Activated CD4-positive, alpha-beta T cell treated with anti-CD3 and anti-CD28 coated beads, Interleukin-2, amount 50 U/mL, for 4 hours (primary cell): Measurements from ENCODE around the gene LGR4.

ENCODE experiments used
- DNase-seq, 2 experiments: peaks; one replicate each; pipeline ENCODE4 v3.0.0-alpha.2; 2020

LGR4 gene

GRCh38 chr11:27397624-27398399 lies 74.8 kb downstream of the LGR4 start:
- no peak for DNase-seq

DNA sequence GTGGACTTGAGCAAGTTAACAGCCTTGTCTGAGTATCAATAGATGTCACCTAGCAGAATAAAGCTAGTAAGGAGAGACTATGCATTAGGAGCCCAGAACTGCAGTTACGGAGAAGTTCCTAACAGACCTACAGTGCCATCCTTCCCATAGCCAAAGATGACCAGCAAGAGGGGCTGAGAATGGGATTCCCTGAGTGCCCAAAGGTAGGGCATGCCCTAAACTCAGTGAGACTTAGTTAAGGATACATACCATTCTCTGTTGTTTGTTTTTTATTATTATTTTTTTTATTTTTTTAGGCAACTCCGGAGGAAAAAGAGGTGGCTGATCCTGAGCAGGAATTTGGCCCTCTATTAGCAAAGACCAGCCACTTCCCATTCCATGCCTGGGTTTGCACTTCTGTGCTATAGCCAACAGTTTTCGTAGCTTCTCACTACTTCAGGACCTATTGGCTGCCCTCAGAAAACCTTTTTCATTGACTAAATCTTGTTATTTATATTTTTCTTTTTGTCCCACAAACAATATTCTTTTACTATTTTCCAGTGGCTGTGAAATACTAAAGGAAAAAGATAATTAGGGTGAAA lies 76.2 kb downstream of the LGR4 start:
- no peak for DNase-seq

- DNase-seq, result no peak
Observed at GRCh38 chr11:27395556-27396258, 76.9 kb downstream of the LGR4 start.

DNA sequence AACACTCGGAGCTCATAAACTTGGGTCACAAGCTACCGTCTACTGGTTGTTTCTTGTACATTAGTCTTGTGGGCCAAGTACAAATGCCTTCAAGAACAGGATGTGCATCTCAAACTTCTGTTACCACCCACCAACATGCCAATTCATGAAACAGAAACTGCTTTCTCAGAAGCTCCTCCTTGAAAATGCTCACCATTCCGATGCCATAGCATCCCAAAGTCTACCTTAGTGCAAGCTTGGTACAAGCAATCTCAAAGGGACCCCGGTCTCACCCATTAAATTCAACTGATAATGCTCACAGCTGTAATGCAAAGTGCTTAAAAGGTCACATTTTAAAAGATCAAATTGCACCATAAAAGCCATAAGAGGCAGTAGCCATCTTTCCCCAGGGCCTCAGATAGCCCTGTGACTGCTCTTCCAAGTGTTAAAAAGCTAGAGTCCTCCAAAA lies 77.8 kb downstream of the LGR4 start:
- no peak for DNase-seq

DNA sequence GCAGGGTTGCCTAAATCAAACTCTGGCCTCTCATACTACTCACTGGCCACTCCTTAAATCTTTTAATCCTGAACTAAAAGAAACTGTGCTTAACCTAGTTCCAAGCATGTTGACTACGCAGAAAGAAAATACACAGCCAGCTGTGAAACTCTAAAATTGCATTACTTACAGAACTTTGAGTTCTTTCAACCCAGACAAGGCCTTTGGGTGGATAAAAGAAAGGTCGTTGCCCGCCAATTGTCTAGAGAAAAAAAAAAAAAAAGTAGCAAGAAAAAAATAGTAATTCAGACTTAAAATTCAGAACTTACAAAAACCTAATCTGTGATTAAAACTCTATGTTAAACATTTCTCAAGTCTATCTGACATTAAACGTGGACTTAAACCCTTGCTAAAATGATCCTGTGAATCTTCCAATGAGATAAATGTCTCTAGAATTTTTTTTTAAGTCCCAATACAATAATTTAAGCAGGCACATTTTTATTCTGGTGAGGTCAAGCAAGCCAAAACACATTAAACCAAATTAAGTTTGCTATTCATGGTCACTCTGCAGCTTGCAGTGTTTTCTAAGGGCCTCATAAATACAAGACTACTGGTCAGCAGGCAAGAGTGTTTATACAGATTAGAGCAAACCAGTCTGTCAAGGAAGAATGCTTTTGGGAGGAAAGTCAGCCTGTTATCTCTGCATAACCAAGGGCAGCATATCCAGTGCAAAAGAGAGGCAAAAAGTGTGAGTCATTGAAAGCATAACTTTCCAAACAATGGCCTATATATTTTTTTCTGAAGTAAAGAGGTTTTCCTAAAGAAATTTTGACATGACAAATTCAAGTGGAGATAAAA lies 80.1 kb downstream of the LGR4 start:
- DNase-seq, result no peak

DNA sequence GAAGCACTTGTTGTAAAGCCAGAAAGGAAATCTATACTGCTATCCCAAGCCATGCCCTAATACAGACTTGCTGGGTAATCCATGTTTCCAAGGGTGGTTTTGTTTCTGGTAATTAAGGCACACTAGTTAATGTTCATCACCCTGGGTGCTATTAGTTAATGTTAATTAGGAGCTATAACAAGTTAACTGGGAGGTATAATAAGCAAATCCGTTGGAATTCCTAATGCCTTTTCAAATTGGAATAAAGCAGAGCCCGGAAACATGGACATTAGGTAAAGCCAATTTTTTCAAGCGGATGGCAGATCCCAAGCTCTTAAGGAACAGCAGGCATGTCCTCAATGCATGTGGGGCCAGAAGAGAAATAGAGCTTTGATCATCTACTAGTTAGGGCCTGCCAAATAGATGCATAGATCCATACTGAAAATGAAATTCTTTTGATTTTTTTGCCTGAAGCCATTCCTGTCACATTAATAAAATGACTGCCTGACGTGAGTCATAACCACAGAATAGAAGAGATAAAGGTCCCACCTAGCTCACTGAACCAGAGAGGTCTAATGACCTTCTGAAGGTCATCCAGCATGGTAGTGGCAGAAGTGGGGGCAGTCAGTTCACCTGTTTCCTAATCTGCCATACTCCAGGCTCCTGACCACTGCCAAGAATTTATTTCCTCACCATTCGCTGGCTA lies 81.1 kb downstream of the LGR4 start:
- DNase-seq, result no peak

- DNase-seq, result no peak
Observed at GRCh38 chr11:27390318-27391295, 82.0 kb downstream of the LGR4 start.

DNA sequence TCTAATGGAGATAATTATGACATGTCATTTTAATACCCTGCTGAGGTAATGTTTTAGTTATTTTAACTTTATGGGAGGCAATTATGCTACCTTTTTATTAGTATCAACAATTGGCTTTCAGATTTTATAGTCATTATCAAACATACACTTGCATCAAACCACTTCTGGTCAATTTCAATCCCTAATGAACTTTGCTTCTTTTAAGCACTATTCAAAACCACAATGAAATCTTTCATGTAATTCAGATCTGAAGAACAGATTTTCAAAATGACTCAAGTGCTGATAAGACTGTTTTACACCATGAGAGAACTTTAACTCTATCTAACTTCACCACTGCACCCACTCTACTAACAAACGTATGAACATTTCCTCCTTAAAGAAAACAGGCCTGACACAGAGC lies 83.7 kb downstream of the LGR4 start:
- DNase-seq, result no peak

GRCh38 chr11:27388001-27388400 lies 84.6 kb downstream of the LGR4 start:
- no peak for DNase-seq

GRCh38 chr11:27387362-27387761 lies 85.2 kb downstream of the LGR4 start:
- DNase-seq, result no peak

- DNase-seq, result no peak
Observed at GRCh38 chr11:27386181-27386845, 86.3 kb downstream of the LGR4 start.

GRCh38 chr11:27385245-27385644 lies 87.3 kb downstream of the LGR4 start:
- no peak for DNase-seq

- DNase-seq, result no peak
Observed at GRCh38 chr11:27384227-27384626, 88.4 kb downstream of the LGR4 start.

- no peak for DNase-seq
Observed at GRCh38 chr11:27383645-27384044, 88.9 kb downstream of the LGR4 start.

- no peak for DNase-seq
Observed at GRCh38 chr11:27381238-27381666, 91.3 kb downstream of the LGR4 start.

GRCh38 chr11:27380771-27381170 lies 91.8 kb downstream of the LGR4 start:
- no peak for DNase-seq

GRCh38 chr11:27379449-27379848 lies 93.1 kb downstream of the LGR4 start:
- no peak for DNase-seq

DNA sequence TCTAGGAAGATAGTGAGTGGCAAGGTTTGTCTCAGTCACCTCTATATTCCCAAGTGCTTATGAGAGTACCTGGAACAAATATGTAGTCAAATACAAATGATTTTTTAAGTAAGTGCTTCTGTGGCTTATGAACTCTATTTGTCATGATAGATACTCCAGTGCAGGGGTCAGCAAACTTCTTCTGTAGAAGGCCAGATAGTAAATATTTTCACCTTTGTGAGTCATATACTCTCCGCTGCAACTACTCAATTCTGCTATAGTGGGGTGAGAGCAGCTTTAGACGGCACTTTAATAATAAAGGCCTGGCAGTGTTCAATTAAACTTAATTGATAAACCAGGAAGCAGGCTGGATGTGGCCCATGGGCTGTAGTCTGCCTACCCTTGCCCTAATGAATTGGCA lies 97.2 kb downstream of the LGR4 start:
- DNase-seq, result no peak

- DNase-seq, result no peak
Observed at GRCh38 chr11:27373856-27374602, 98.6 kb downstream of the LGR4 start.

DNA sequence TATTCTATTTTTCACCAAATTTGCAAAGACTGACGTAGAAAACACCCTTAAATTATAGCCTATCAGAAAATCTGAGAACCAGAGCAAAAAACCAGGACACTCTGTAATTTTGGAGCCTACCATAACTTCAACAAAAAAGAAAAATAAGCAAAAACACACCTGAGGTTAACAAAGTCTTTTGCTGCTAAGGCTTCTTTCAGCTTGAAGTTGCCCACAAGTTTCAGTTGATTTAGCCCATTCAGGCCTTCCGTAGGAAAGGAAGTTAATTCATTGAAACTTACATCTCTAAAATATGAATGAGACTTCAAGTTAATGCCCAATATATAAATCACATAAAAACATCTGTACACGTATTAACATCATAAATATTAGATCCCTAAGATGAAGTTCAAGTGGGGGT lies 99.2 kb downstream of the LGR4 start:
- no peak for DNase-seq
